ENCODE results near the gene ZFYVE27. TPM values are rescaled to one million over a fixed set of nuclear protein-coding genes. Genes with fewer than 3 reads are reported as not detected.

Gene ZFYVE27
- polyA plus RNA-seq, 1 donor (not counting 4 experiments of a cell fraction or from before 2014, with no cell fraction given), result 14.3 TPM

GRCh38 chr10:97734021-97734420 lies 2.9 kb upstream of the ZFYVE27 start:
- H3K9me3 ChIP-seq (ENCODE audit: control insufficient read depth, low read depth, low read length), result no peaks in the 10 kb centered on the region
- DNase-seq (ENCODE audit: low read depth, low spot score), result no peak
- FAIRE-seq, result no peak
- no peaks in the 10 kb centered on the region for H4K20me1 ChIP-seq (ENCODE audit: control insufficient read depth, extremely low read depth, insufficient read depth, low read length)
- TF ChIP-seq, protein P1, sequence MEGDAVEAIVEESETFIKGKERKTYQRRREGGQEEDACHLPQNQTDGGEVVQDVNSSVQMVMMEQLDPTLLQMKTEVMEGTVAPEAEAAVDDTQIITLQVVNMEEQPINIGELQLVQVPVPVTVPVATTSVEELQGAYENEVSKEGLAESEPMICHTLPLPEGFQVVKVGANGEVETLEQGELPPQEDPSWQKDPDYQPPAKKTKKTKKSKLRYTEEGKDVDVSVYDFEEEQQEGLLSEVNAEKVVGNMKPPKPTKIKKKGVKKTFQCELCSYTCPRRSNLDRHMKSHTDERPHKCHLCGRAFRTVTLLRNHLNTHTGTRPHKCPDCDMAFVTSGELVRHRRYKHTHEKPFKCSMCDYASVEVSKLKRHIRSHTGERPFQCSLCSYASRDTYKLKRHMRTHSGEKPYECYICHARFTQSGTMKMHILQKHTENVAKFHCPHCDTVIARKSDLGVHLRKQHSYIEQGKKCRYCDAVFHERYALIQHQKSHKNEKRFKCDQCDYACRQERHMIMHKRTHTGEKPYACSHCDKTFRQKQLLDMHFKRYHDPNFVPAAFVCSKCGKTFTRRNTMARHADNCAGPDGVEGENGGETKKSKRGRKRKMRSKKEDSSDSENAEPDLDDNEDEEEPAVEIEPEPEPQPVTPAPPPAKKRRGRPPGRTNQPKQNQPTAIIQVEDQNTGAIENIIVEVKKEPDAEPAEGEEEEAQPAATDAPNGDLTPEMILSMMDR (optimal IDR thresholded peaks at IDR 0.05 in 1 of 3, IDR thresholded peaks at IDR 0.05 in 1 of 3, conservative IDR thresholded peaks at IDR 0.05 in 1 of 3; ENCODE audit: extremely low read depth in 1 of 3, insufficient read depth in 2 of 3, low read length in 3 of 3), result no peak
- TF ChIP-seq EZH2 (IDR thresholded peaks at IDR 0.05; ENCODE audit: low read length), result no peak
- dilution Hi-C loops (cut with MboI; ENCODE audit: extremely low pct_ligation_motif_present, low sequenced_read_pairs), result no loop called here
- no peaks in the 10 kb centered on the region for H3K9me1 ChIP-seq (ENCODE audit: control insufficient read depth, extremely low read depth, insufficient read depth, low read length)
- H2AFZ ChIP-seq (ENCODE audit: control insufficient read depth, low read length), result no peak overlapping the region
- H3K4me1 ChIP-seq (ENCODE audit: control insufficient read depth, extremely low read depth, insufficient read depth, low read length), result peaks cover 10% of the 10 kb centered on the region
- H3K36me3 ChIP-seq (ENCODE audit: control insufficient read depth in 2 of 2, extremely low read depth in 1 of 2, insufficient read depth in 2 of 2, low read length in 2 of 2), result peaks cover 0 to 4% of the 10 kb centered on the region in 2 experiments
- no peak overlapping the region for H3K9ac ChIP-seq (ENCODE audit: control insufficient read depth, extremely low read depth, insufficient read depth, low read length)
- peaks cover 20% of the 10 kb centered on the region for H3K79me2 ChIP-seq (ENCODE audit: control insufficient read depth, insufficient read depth, low read length)
- no peak overlapping the region for H3K4me2 ChIP-seq (ENCODE audit: control insufficient read depth, extremely low read depth, insufficient read depth, low read depth, low read length)
- no peak overlapping the region for H3K4me3 ChIP-seq (ENCODE audit: control insufficient read depth in 2 of 3, extremely low read depth in 1 of 3, insufficient read depth in 2 of 3, low read depth in 1 of 3, low read length in 3 of 3)
- H3K27me3 ChIP-seq (ENCODE audit: control insufficient read depth, extremely low read depth, insufficient read depth, low read length), result no peaks in the 10 kb centered on the region
- H3K27ac ChIP-seq (ENCODE audit: control insufficient read depth, insufficient read depth, low read length), result no peak overlapping the region

- dilution Hi-C loops (cut with MboI; ENCODE audit: extremely low pct_ligation_motif_present, low sequenced_read_pairs), result no loop called here
- DNase-seq (ENCODE audit: low read depth, low spot score), result no peak
- Histone ChIP-seq H3K9ac (ENCODE audit: control insufficient read depth, extremely low read depth, insufficient read depth, low read length) (peak overlapping the region; percentile 91), H3K27me3 (ENCODE audit: control insufficient read depth, extremely low read depth, insufficient read depth, low read length) (no peaks in the 10 kb centered on the region), H2AFZ (ENCODE audit: control insufficient read depth, low read length) (peak overlapping the region; percentile 80), H3K79me2 (ENCODE audit: control insufficient read depth, insufficient read depth, low read length) (peaks cover 39% of the 10 kb centered on the region), H3K27ac (ENCODE audit: control insufficient read depth, insufficient read depth, low read length) (peak overlapping the region; percentile 73), H3K4me3 (ENCODE audit: control insufficient read depth in 2 of 3, extremely low read depth in 1 of 3, insufficient read depth in 2 of 3, low read depth in 1 of 3, low read length in 3 of 3) (peak overlapping the region in 2 of 3 experiments; percentile 72 to 82), H4K20me1 (ENCODE audit: control insufficient read depth, extremely low read depth, insufficient read depth, low read length) (no peaks in the 10 kb centered on the region), H3K4me1 (ENCODE audit: control insufficient read depth, extremely low read depth, insufficient read depth, low read length) (peaks cover 10% of the 10 kb centered on the region), H3K9me1 (ENCODE audit: control insufficient read depth, extremely low read depth, insufficient read depth, low read length) (no peaks in the 10 kb centered on the region), H3K36me3 (ENCODE audit: control insufficient read depth in 2 of 2, extremely low read depth in 1 of 2, insufficient read depth in 2 of 2, low read length in 2 of 2) (peaks cover 10 to 11% of the 10 kb centered on the region in 2 experiments), H3K9me3 (ENCODE audit: control insufficient read depth, low read depth, low read length) (no peaks in the 10 kb centered on the region), H3K4me2 (ENCODE audit: control insufficient read depth, extremely low read depth, insufficient read depth, low read depth, low read length) (peak overlapping the region; percentile 57)
- FAIRE-seq, result no peak
- TF ChIP-seq, protein P1 (optimal IDR thresholded peaks at IDR 0.05 in 1 of 3, IDR thresholded peaks at IDR 0.05 in 1 of 3, conservative IDR thresholded peaks at IDR 0.05 in 1 of 3; ENCODE audit: extremely low read depth in 1 of 3, insufficient read depth in 2 of 3, low read length in 3 of 3), result no peak
- TF ChIP-seq EZH2 (IDR thresholded peaks at IDR 0.05; ENCODE audit: low read length), result no peak
Measured at GRCh38 chr10:97736403-97736901, 476 bp upstream of the ZFYVE27 start.

Data from keratinocyte (primary cell).